A549 (cell line): ENCODE data around the gene HS3ST3B1. TPM values are rescaled to one million over a fixed set of nuclear protein-coding genes. Genes with fewer than 3 reads are reported as not detected.
A peak's percentile ranks its signal among the peaks of the same experiment; 100 is the strongest.

Source experiments
- ATAC-seq, 2 experiments: fragments of 200-7000 bp in 1 of 2; fragments of >200 bp in 1 of 2; cut with Nextera tagmentation in 1 of 2; cut with Tn5 transposase in 1 of 2; 3 replicates each; pipeline versions ENCODE4 v1.8.0 to v1.9.1; 2018 to 2020; ENCODE audit warnings: mild to moderate bottlenecking in 1 of 2, moderate library complexity in 1 of 2
- CTCF ChIA-PET: fragments of 300-600 bp; sonication (Branson Sonifier 250); formaldehyde crosslinking; extraction: SDS; loops from one replicate; lab custom pipeline; 2021; ENCODE audit warnings: antibody characterized with exemption, inconsistent platforms; lab: Yijun Ruan, JAX
- POLR2A ChIA-PET: fragments of 350-600 bp; formaldehyde crosslinking; extraction: SDS; loops from one replicate; lab custom pipeline; 2021; ENCODE audit warnings: antibody characterized with exemption, inconsistent platforms; lab: Yijun Ruan, JAX
- DNase-seq, 2 experiments: peaks; one replicate each; pipeline versions ENCODE4 v3.0.0 to v3.0.0-alpha.2; 2011 to 2016; ENCODE audit warnings: low read depth in 1 of 2, low spot score in 1 of 2
- FAIRE-seq: peaks from 2 replicates; lab custom pipeline; 2011; peaks lifted over from hg19 to GRCh38; lab: Jason Lieb, UNC
- H3K27ac ChIP-seq, 2 experiments: fragments of >200 bp; sonication (Bioruptor Twin); formaldehyde crosslinking; 3 replicates each; pipeline ENCODE4 v1.5.1; 2016 to 2017
- H3K4me1 ChIP-seq: fragments of >200 bp; sonication (Bioruptor Twin); formaldehyde crosslinking; 3 replicates; pipeline ENCODE4 v1.6.1; 2016
- H3K4me2 ChIP-seq: fragments of >200 bp; sonication (Bioruptor Twin); formaldehyde crosslinking; 3 replicates; pipeline ENCODE4 v1.6.1; 2016
- H3K4me3 ChIP-seq: fragments of >200 bp; sonication (Bioruptor Twin); formaldehyde crosslinking; 3 replicates; pipeline ENCODE4 v1.5.1; 2016
- H3K9me3 ChIP-seq: fragments of >200 bp; sonication (Bioruptor Twin); formaldehyde crosslinking; 3 replicates; pipeline ENCODE4 v1.6.1; 2016
- CBX2 ChIP-seq: fragments of 200-600 bp; sonication (generic); IDR thresholded peaks from 2 replicates; pipeline ENCODE4 v1.6.1; 2016; ENCODE audit warnings: low read depth, mild to moderate bottlenecking, borderline replicate concordance
- CHD2 ChIP-seq: fragments of 150-350 bp; IDR thresholded peaks from 2 replicates; pipeline ENCODE4 v1.6.1; 2014; ENCODE audit warnings: low read length; ENCODE audit not compliant: partially characterized antibody
- CHD4 ChIP-seq: fragments of 200-600 bp; sonication (generic); IDR thresholded peaks from 2 replicates; pipeline ENCODE4 v1.6.1; 2016; ENCODE audit warnings: antibody characterized with exemption, mild to moderate bottlenecking, borderline replicate concordance
- E2F6 ChIP-seq: IDR thresholded peaks from 2 replicates; pipeline ENCODE4 v1.6.1; 2012; ENCODE audit warnings: low read depth, borderline replicate concordance
- EHF ChIP-seq: fragments of 250-450 bp; sonication (Bioruptor Pico); IDR thresholded peaks from 2 replicates; pipeline ENCODE4 v1.5.0; 2020; ENCODE audit warnings: mild to moderate bottlenecking
- EHMT2 ChIP-seq: fragments of 200-600 bp; sonication (generic); IDR thresholded peaks from 2 replicates; pipeline ENCODE4 v1.6.1; 2016; ENCODE audit warnings: antibody characterized with exemption, low read depth, mild to moderate bottlenecking, moderate library complexity
- ESRRA ChIP-seq: fragments of 150-350 bp; IDR thresholded peaks from 2 replicates; pipeline ENCODE4 v1.6.1; 2014; ENCODE audit warnings: mild to moderate bottlenecking, low read length, borderline replicate concordance
- FOSB ChIP-seq: fragments of 250-450 bp; sonication (Bioruptor Pico); IDR thresholded peaks from 2 replicates; pipeline ENCODE4 v1.5.0; 2020; ENCODE audit warnings: mild to moderate bottlenecking, moderate library complexity
- FOXS1 ChIP-seq: fragments of 250-450 bp; sonication (Bioruptor Pico); IDR thresholded peaks from 2 replicates; pipeline ENCODE4 v1.5.0; 2020; ENCODE audit warnings: mild to moderate bottlenecking, moderate library complexity
- HDAC2 ChIP-seq: fragments of 200-600 bp; sonication (generic); IDR thresholded peaks from 2 replicates; pipeline ENCODE4 v1.6.1; 2016
- HEYL ChIP-seq: fragments of 250-450 bp; sonication (Bioruptor Pico); IDR thresholded peaks from 2 replicates; pipeline ENCODE4 v1.8.0; 2021; ENCODE audit warnings: mild to moderate bottlenecking, moderate library complexity
- KDM5A ChIP-seq: fragments of 200-600 bp; sonication (generic); IDR thresholded peaks from 2 replicates; pipeline ENCODE4 v1.6.1; 2016; ENCODE audit warnings: antibody characterized with exemption, mild to moderate bottlenecking
- MAZ ChIP-seq: fragments of 150-350 bp; IDR thresholded peaks from 2 replicates; pipeline ENCODE4 v1.6.1; 2014; ENCODE audit warnings: antibody characterized with exemption, low read depth, low read length, borderline replicate concordance
- NPAS2 ChIP-seq: fragments of 250-450 bp; sonication (Bioruptor Pico); IDR thresholded peaks from 2 replicates; pipeline ENCODE4 v1.8.0; 2022; ENCODE audit warnings: mild to moderate bottlenecking, moderate library complexity, borderline replicate concordance
- PBX3 ChIP-seq: IDR thresholded peaks from 2 replicates; pipeline ENCODE4 v1.6.1; 2012
- POLR2A ChIP-seq: IDR thresholded peaks from 2 replicates; pipeline ENCODE4 v1.6.1; 2012; ENCODE audit warnings: mild to moderate bottlenecking, low read length
- RCOR1 ChIP-seq: fragments of 150-350 bp; IDR thresholded peaks from 2 replicates; pipeline ENCODE4 v1.6.1; 2014; ENCODE audit warnings: antibody characterized with exemption, low read length, low read depth
- REST ChIP-seq: fragments of 200-600 bp; sonication (generic); IDR thresholded peaks from 2 replicates; pipeline ENCODE4 v1.6.1; 2016; ENCODE audit warnings: antibody characterized with exemption, mild to moderate bottlenecking, moderate library complexity
- TFCP2L1 ChIP-seq: fragments of 250-450 bp; sonication (Bioruptor Pico); IDR thresholded peaks from 2 replicates; pipeline ENCODE4 v1.5.0; 2021; ENCODE audit warnings: mild to moderate bottlenecking
- TP53 ChIP-seq: fragments of 250-450 bp; sonication (Bioruptor Pico); IDR thresholded peaks from 2 replicates; pipeline ENCODE4 v1.5.0; 2021; ENCODE audit warnings: mild to moderate bottlenecking, moderate library complexity
- ZC3H11A ChIP-seq: fragments of 450-650 bp; IDR thresholded peaks from 2 replicates; pipeline ENCODE4 v1.6.1; 2014; ENCODE audit warnings: antibody characterized with exemption, mild to moderate bottlenecking
- ZFP36 ChIP-seq: fragments of 450-650 bp; IDR thresholded peaks from 2 replicates; pipeline ENCODE4 v1.6.1; 2014; ENCODE audit warnings: borderline replicate concordance; ENCODE audit not compliant: partially characterized antibody
- ZNF302 ChIP-seq: fragments of 250-450 bp; sonication (Bioruptor Pico); IDR thresholded peaks from 2 replicates; pipeline ENCODE4 v1.9.0; 2021; ENCODE audit warnings: inconsistent platforms, mild to moderate bottlenecking, moderate library complexity
- WGBS: methylation state at CpG from one replicate; pipeline ENCODE4 v1.1.6; 2017; ENCODE audit errors: missing lambda C conversion rate; 5-methylcytosine and 5-hydroxymethylcytosine counted together
- polyA plus RNA-seq, 4 experiments: library from polyadenylated mRNA; depleted of rRNA in 3 of 4; stranded (reverse); fragments of >200 nt; fragmentation: RNase III in 1 of 4; extraction: RNeasy Plus Mini Kit Qiagen cat#74134 plus additional on column Dnase treatment in 1 of 4; gene quantifications; 2 replicates in 3 of 4; 3 replicates in 1 of 4; pipeline ENCODE4 v1.2.3, GENCODE V29; 2011 to 2017

HS3ST3B1 gene
- polyA plus RNA-seq, 2 of the 4 experiments (the other 2 are of a cell fraction): 0.15 to 0.44 TPM

- TF ChIP-seq HEYL (CRISPR knock-in tag): no peak
- TF ChIP-seq NPAS2 (CRISPR knock-in tag): no peak
- TF ChIP-seq ESRRA: no peak
- no peak for TF ChIP-seq EHF (CRISPR knock-in tag)
- no peak for TF ChIP-seq ZFP36
- TF ChIP-seq MAZ: no peak
- no peak for TF ChIP-seq ZNF302 (CRISPR knock-in tag)
- no peak for TF ChIP-seq TP53 (CRISPR knock-in tag)
- TF ChIP-seq REST: no peak
- TF ChIP-seq CBX2: no peak
- TF ChIP-seq CHD4: no peak
- TF ChIP-seq KDM5A: no peak
- TF ChIP-seq RCOR1: no peak
- TF ChIP-seq ZC3H11A: no peak
- no peak for TF ChIP-seq E2F6
- TF ChIP-seq PBX3: no peak
- TF ChIP-seq FOSB (CRISPR knock-in tag): no peak
- TF ChIP-seq POLR2A: no peak
- no peak for TF ChIP-seq TFCP2L1 (CRISPR knock-in tag)
- no peak overlapping the region for H3K4me2 ChIP-seq
- FAIRE-seq (no peak), DNase-seq (no peak), ATAC-seq (no peak; a peak in 1 of 6 replicates)
- no peak overlapping the region for H3K27ac ChIP-seq
- WGBS: 97% methylated on average over 1 of the region's 1 CpG
- H3K4me3 ChIP-seq: no peak overlapping the region
- ChIA-PET POLR2A (no interaction called here), CTCF (interaction anchor here (1.2 kb wide), 1 partner anchor 72 kb away, joined by 3 read pairs; no protein-coding TSS in a partner anchor)
- H3K4me1 ChIP-seq: no peaks in the 10 kb centered on the region
- H3K9me3 ChIP-seq: 0 out of 3 replicates have a peak, but pooled peaks cover 3% of the 10 kb centered on the region
These were observed 73.4 kb downstream of the HS3ST3B1 start for GRCh38 chr17:14374268-14374667.

GRCh38 chr17:14376666-14377065, 75.8 kb downstream of the HS3ST3B1 start:
- POLR2A ChIA-PET: no interaction called here
- WGBS: 62% methylated on average over 3 of the region's 3 CpGs
- TF ChIP-seq RCOR1 (no peak), ZFP36 (no peak), MAZ (no peak), CHD2 (no peak), EHF (CRISPR knock-in tag) (no peak), HDAC2 (no peak), EHMT2 (no peak), PBX3 (no peak), FOXS1 (CRISPR knock-in tag) (no peak)
- ATAC-seq (no peak), FAIRE-seq (peak; percentile 56), DNase-seq (no peak)
- H3K4me2 ChIP-seq: no peak overlapping the region
- H3K27ac ChIP-seq: no peak overlapping the region
- H3K4me3 ChIP-seq: no peak overlapping the region
- H3K9me3 ChIP-seq: 0 out of 3 replicates have a peak, but pooled peaks cover 3% of the 10 kb centered on the region
- CTCF ChIA-PET: no interaction called here
- no peaks in the 10 kb centered on the region for H3K4me1 ChIP-seq
